Right lobe of liver (tissue), 4 donors: Measurements from ENCODE around the gene SBK2.

ENCODE experiments used
- POLR2A ChIP-seq: fragments of 450-650 bp; IDR thresholded peaks from one replicate; pipeline ENCODE4 v1.6.1; 2017; ENCODE audit warnings: antibody characterized with exemption, mild to moderate bottlenecking
- TF ChIP-seq, protein P1 (sequence below), 4 donors: fragments of 200-600 bp in 3 of 4; fragments of 450-650 bp in 1 of 4; IDR thresholded peaks; one replicate each; pipeline versions ENCODE4 v1.5.1 to v1.8.0; 2016 to 2022; ENCODE audit warnings: antibody characterized with exemption in 4 of 4, mild to moderate bottlenecking in 2 of 4
- donor health status: DM: no; HTN: no; CAD: no.
- donor health status: DM: no; HTN: no; CAD: no.
- donor health status: DM: no; HTN: yes; CAD: no.

DNA sequence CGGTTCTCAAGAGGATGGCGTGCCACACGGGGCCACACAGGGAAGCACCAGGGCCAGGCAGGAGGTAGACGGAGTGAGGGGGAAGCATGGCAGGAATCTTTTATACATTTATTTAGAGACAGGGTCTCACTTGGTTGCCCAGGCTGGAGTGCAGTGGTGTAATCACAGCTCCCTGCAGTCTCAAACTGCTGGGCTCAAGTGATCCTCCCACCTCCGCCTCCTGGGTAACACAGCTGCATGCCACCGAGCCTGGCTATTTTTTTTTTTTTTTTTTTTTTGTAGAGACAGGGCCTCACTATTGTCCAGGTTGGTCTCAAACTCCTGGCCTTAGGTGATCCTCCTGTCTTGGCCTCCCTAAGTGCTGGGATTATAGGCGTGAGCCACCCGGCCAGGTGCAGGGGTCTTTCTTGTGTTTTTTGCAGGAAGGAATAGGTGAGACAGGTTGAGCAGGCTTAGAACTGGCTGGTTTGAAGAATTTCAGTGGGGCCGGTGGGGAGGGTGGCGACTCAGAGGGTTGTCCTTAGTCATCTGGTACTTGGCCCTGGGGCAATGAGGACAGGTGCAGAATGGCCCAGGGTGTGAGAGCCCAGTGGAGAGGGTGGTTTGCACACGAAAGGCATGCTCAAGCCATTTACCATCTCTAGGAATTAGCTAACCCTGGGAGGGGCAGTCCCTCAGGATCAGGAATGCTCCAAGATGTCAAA is 41.1 kb downstream of the SBK2 start:
- TF ChIP-seq, protein P1, sequence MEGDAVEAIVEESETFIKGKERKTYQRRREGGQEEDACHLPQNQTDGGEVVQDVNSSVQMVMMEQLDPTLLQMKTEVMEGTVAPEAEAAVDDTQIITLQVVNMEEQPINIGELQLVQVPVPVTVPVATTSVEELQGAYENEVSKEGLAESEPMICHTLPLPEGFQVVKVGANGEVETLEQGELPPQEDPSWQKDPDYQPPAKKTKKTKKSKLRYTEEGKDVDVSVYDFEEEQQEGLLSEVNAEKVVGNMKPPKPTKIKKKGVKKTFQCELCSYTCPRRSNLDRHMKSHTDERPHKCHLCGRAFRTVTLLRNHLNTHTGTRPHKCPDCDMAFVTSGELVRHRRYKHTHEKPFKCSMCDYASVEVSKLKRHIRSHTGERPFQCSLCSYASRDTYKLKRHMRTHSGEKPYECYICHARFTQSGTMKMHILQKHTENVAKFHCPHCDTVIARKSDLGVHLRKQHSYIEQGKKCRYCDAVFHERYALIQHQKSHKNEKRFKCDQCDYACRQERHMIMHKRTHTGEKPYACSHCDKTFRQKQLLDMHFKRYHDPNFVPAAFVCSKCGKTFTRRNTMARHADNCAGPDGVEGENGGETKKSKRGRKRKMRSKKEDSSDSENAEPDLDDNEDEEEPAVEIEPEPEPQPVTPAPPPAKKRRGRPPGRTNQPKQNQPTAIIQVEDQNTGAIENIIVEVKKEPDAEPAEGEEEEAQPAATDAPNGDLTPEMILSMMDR (IDR thresholded peaks at IDR 0.05), result no peak
- no peak for TF ChIP-seq POLR2A
